Measurements from ENCODE around the gene VNN1.
"Not testable (repeated sequence)": the region's sequence is repeated elsewhere in the genome, so short reads cannot be mapped to it uniquely, and the experiment has no call there.

The VNN1 gene

GRCh38 chr6:132637135-132637534 is 76.7 kb downstream of the VNN1 start:
- not testable (repeated sequence) for H3K4me1 ChIP-seq (ENCODE audit: insufficient read depth, low read length); H3K9me3 ChIP-seq (ENCODE audit: insufficient read depth, low read depth, low read length); H3K27ac ChIP-seq (ENCODE audit: low read depth, low read length); H3K36me3 ChIP-seq (ENCODE audit: insufficient read depth, low read length); H3K27me3 ChIP-seq (ENCODE audit: insufficient read depth, low read length); H3K4me3 ChIP-seq (ENCODE audit: low read length); H3K9ac ChIP-seq (ENCODE audit: low read depth, low read length)
- 100% methylated on average over 1 of the region's 1 CpG for WGBS

GRCh38 chr6:132635906-132636305 is 77.9 kb downstream of the VNN1 start:
- not testable (repeated sequence) for H3K9ac ChIP-seq (ENCODE audit: low read depth, low read length); H3K27me3 ChIP-seq (ENCODE audit: insufficient read depth, low read length); H3K27ac ChIP-seq (ENCODE audit: low read depth, low read length); H3K4me3 ChIP-seq (ENCODE audit: low read length); H3K36me3 ChIP-seq (ENCODE audit: insufficient read depth, low read length); H3K4me1 ChIP-seq (ENCODE audit: insufficient read depth, low read length); H3K9me3 ChIP-seq (ENCODE audit: insufficient read depth, low read depth, low read length)
- WGBS: 92% methylated on average over 3 of the region's 3 CpGs

- not testable (repeated sequence) for H3K27ac ChIP-seq (ENCODE audit: low read depth, low read length); H3K36me3 ChIP-seq (ENCODE audit: insufficient read depth, low read length); H3K27me3 ChIP-seq (ENCODE audit: insufficient read depth, low read length); H3K4me1 ChIP-seq (ENCODE audit: insufficient read depth, low read length); H3K9ac ChIP-seq (ENCODE audit: low read depth, low read length); H3K4me3 ChIP-seq (ENCODE audit: low read length); H3K9me3 ChIP-seq (ENCODE audit: insufficient read depth, low read depth, low read length)
- 78% methylated on average over 3 of the region's 3 CpGs for WGBS
Measured at GRCh38 chr6:132635288-132635687, 78.6 kb downstream of the VNN1 start.

DNA sequence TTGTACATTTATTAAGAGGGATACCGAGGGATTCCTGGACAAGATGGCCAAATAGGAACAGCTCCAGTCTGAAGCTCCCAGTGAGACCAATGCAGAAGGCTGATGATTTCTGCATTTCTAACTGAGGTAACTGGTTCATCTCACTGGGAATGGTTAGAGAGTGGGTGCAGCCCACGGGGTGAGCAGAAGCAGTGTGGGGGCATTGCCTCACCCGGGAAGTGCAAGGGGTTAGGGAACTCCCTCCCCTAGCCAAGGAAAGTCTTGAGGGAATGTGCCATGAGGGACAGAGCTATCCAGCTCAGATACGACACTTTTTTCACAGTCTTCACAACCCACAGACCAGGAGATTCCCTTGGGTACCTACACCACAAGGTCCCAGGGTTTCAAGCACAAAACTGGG is 79.1 kb downstream of the VNN1 start:
- WGBS: 86% methylated on average over 4 of the region's 4 CpGs
- Histone ChIP-seq H3K9ac (ENCODE audit: low read depth, low read length) (no peak overlapping the region), H3K4me3 (ENCODE audit: low read length) (no peak overlapping the region), H3K27ac (ENCODE audit: low read depth, low read length) (no peak overlapping the region), H3K9me3 (ENCODE audit: insufficient read depth, low read depth, low read length) (no peaks in the 10 kb centered on the region), H3K36me3 (ENCODE audit: insufficient read depth, low read length) (no peaks in the 10 kb centered on the region), H3K4me1 (ENCODE audit: insufficient read depth, low read length) (no peaks in the 10 kb centered on the region), H3K27me3 (ENCODE audit: insufficient read depth, low read length) (no peaks in the 10 kb centered on the region)

GRCh38 chr6:132633362-132633761 is 80.5 kb downstream of the VNN1 start:
- Histone ChIP-seq H3K27me3 (ENCODE audit: insufficient read depth, low read length) (no peaks in the 10 kb centered on the region), H3K36me3 (ENCODE audit: insufficient read depth, low read length) (no peaks in the 10 kb centered on the region), H3K27ac (ENCODE audit: low read depth, low read length) (no peak overlapping the region), H3K4me3 (ENCODE audit: low read length) (no peak overlapping the region), H3K9me3 (ENCODE audit: insufficient read depth, low read depth, low read length) (no peaks in the 10 kb centered on the region), H3K9ac (ENCODE audit: low read depth, low read length) (no peak overlapping the region), H3K4me1 (ENCODE audit: insufficient read depth, low read length) (no peaks in the 10 kb centered on the region)
- 94% methylated on average over 2 of the region's 2 CpGs for WGBS

All from HUES64 (cell line).